ENCODE data around the gene C6orf47.
A peak's percentile ranks its signal among the peaks of the same experiment; 100 is the strongest.

The C6orf47 gene

DNA sequence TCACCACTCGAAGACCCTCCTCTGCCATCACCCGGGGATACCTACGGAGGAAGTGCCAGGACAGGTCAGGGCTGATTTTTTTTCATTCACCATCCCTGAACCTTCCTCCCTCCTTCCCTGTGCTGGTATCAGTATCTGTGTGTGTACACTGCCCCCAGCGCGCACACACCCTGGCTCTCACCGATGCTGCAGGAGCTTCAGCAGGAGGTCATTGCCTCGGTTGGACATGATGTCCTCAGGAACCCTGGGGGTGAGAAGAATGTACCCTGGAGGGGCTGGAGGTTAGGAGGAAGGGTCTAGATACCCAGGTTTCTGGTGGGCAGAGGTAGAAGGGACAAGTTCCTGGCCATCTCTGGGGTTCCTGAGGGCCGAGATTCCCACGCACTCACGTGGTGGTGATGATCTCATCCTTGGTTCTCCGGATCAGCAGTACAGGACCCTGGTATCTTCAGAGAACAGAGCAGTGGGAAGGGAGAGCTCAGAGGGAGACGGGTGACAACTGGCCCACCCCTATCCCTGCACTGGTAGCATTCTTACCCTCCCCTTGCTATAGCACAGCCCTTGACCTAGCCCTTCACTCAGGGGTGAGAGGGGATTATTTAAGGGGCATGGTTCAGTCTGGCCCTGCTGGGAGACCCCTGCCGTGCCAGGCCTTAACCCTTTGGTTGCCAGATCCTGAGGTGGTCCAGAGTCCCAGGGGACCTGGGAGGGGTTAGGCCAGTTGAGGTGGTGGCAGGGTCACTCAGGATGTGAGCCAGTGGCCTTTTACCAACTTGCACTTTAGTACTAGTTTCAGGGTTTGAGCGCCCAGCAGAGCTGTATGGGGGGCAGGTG is 27.5 kb upstream of the C6orf47 start:
- no peak for DNase-seq (ENCODE audit: low read depth in 2 of 2, low spot score in 1 of 2)

DNA sequence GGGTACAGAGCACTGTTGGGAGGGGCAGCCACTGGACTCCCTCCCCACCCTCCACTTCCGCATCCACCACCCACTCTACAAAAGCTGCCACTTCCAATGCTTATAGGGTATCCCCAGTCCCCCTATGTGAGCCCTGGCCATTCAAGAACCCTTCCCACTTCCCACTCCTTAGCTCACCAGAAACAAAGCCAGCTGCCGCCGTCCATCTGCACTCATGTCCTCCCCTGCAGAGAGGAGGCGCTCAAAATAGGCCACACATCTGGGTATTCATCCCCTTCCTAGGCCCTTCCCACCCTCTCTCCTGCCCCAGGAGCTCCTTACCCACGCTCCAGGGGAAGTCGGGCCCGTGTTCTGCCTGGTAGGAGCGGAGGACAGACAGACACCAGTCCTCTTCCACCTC is 26.7 kb upstream of the C6orf47 start:
- no peak for DNase-seq (ENCODE audit: low read depth in 2 of 2, low spot score in 1 of 2)

DNA sequence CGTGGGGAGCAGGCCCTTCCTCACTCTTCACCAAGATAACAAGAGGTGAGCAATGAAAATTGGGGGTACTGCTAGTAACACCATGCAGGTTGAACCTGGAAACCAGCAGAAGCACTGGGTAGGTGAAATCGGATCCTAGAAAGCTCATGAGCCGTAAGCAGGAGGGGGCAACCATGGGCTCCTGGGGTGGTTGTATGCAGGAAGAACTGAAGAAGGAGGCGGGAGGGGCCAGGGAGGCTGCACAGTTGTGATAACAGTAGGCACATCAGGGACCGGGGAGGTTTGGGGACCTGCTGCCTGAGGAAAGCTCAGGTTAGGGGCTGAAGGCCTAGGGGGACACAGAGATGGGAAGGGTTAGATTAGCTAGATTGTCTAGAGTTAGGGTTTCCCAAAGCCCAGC is 25.9 kb upstream of the C6orf47 start:
- DNase-seq (ENCODE audit: low read depth in 2 of 2, low spot score in 1 of 2): no peak

DNA sequence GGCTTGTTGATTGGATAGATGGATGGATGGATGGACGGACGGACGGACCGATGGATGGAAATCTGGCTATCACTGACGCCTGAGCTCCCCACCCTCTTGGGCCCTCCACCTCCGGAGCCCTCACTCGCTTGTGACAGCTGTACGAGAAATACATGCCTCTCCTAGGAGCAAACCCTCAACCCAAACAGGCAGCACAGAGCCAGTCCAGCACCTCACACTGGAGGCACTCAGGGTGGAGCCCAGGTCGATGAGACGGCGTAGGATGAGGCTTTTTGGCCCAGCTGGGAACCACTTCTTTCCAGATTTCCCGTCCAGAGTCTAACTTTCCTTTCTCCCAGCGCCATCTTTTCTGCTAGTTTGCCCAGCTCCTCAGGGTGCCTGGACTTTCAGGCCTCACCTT is 23.0 kb upstream of the C6orf47 start:
- no peak for DNase-seq (ENCODE audit: low read depth in 2 of 2, low spot score in 1 of 2)

DNA sequence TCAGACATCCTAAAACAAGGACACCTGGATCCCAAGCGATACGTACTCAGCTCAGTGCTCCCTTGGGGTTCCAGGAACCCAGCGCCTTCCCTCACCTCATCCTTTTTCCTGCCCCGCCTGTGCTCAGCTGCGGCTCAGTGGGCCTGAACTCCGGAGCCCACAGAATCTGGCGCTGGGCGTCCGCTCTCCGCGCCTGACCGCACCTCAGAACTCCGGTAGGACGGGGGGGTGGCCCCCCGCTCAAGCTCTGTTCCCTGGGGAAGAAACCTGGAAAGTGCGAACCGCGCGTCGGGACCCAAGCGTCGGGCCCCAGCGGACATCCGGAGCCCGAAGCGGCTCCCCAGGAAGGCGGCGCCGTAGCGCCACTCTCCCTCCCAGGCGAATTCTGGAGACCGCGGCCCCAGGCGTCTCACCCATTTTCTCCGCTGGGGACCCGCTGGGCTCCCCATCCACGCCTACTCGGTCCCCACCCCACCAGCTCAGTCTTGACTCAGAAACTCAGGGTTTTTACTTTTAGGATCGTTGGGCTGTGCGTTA is 20.6 kb upstream of the C6orf47 start:
- DNase-seq (ENCODE audit: low read depth in 2 of 2, low spot score in 1 of 2): no peak

DNA sequence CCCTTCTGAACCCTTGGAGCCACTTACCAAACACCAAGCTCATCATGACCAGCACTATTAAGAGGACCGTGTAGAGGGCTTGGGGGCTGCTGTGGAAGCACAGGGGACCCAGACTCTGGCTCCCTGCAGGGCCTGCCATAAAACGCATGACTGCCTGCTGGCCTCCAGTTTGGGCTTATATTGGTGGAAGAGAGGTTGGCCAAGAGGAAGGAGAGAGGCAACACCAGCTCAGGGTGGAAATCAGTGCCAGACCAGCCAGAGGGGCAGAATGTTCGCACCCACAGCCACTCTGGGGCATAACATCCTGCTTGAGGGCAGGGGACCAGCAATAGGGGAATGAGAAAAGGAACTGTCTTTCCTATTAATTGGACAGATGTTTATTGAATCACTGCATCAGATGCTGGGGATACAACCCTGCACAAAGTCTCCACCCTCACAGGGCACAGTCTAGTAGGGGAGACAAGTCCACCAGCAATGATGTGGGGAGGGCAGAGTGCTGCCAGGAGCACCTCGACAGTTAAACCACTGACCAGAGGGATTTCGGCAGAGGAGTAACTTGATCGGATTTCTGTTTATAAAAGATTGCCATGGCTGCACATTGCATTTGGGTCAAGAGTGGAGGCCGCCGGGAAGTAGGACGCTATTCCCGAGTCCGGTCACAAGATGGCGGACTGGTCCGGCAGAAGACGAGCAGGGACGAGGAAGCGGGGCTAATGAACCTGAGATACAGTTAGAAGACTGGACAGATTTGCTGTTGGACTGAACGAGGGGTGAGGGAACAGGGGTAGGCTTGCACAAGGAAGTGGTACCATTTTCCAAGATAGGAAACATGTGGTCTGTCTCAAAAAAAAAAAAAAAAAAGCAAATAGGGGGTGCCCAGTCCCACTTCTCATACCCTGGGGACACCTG is 19.9 kb upstream of the C6orf47 start, which contains the start of gene LY6G5C:
Gene LY6G5C (minus strand): TSS at position 842 of the 909 bp plus-strand sequence. CDS start 694 bp downstream, at position 148.
- DNase-seq (ENCODE audit: low read depth in 2 of 2, low spot score in 1 of 2): peak in 1 of 2 donors; percentile 45

DNA sequence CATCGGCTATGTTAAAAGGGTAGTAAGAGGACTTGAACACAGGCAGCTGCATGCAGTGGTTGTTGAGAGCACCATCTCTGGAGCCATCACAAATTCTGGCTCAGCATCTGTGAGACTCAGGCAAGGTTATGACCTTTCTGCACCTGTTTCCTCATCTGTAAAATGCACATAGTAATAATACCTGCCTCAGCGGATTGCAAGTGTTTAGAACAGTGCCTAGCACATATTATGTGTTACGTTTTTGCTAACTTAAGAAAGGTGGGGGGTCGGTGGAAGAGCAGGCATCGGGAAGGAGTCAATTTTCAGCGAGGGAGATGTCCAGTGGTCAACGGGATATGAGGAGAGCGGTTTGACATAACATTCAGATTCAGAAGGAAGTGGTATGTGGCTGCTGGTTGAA is 17.4 kb upstream of the C6orf47 start:
- no peak for DNase-seq (ENCODE audit: low read depth in 2 of 2, low spot score in 1 of 2)

DNA sequence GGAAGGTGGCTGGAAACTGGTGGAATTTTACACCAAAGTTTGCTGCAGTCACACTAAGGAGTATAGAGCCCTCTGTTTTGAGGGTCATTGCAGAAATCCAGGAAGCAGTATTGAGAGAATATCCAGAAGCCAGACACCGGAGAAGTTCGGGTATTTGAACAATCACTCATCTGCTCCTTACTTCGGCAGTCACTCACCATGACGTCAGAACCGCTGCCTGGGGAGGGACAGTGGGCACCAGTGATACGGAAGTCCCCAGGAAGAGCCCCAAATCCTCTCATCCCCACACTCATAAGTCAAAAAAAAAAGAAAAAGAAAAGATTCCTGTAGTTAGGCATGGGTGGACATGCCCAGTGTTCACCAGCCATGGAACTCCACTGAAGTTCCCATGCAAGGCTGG is 16.3 kb upstream of the C6orf47 start:
- no peak for DNase-seq (ENCODE audit: low read depth in 2 of 2, low spot score in 1 of 2)

DNA sequence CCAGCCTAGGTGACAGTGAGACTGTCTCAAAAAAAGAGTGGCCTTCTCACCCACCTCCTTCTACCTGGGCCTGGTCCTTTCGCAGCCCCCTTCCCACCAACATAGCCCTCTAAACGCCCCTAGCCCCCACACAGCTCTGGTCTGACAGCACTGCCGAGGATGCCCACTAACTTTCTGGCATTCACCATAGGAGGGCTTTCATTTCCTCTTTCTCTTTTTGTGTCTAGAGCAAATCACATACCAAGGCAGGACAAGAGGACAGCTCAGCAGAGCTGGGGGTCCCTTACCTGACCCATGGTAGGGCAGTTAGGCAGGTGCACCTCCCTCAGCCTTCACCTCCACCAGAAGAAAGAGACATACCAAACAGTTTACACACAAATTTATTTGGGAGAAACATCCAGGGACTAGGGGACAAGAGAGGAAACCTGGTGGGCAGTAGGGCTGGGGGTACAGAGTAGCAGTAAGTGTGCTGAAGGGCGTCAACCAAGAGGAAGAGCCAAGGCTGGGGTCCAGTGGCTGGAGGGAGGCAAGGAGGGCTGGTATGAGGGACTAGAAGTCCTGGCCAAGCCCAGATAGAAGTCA is 15.8 kb upstream of the C6orf47 start:
- DNase-seq (ENCODE audit: low read depth in 2 of 2, low spot score in 1 of 2): no peak

DNA sequence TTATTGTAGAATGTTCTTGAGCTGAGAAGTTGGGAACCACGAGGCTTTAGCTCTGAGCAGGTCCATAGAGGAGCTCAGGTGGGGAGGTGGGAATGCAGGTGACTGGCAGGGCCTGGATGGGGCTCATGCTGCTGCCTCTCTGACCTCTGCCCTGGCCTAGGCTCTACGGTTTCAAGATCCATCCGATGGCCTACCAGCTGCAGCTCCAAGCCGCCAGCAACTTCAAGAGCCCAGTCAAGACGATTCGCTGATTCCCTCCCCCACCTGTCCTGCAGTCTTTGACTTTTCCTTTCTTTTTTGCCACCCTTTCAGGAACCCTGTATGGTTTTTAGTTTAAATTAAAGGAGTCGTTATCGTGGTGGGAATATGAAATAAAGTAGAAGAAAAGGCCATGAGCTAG is 9.1 kb upstream of the C6orf47 start, which contains the start of gene LY6G5B:
Gene LY6G5B (plus strand): TSS at position 301 of the 400 bp plus-strand sequence. CDS start 975 bp downstream, outside the sequence.
- no peak for DNase-seq (ENCODE audit: low read depth in 2 of 2, low spot score in 1 of 2)

DNA sequence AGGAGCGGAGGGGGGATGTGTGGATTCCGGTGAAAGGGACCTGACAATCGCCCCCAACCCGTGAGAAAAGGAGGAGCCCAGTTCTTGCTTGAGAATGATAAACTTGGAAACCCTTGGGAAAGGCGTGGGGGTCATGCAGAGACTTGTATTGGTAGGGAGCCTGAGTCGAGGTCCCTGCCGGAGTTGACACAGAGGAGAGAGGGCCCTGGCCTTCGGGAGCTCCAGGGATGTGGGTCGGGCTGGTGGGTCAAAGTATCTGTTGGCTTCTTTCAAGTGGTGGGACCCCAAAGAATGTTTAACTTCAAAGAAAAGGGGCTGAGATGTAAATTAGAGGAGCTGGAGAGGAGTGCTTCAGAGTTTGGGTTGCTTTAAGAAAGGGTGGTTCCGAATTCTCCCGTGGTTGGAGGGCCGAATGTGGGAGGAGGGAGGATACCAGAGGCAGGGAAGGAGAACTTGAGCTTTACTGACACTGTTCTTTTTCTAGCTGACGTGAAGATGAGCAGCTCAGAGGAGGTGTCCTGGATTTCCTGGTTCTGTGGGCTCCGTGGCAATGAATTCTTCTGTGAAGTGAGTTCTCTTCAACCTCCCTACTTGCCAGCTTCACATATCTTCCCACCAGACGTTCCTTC is 5.9 kb upstream of the C6orf47 start:
- no peak for DNase-seq (ENCODE audit: low read depth in 2 of 2, low spot score in 1 of 2)

DNA sequence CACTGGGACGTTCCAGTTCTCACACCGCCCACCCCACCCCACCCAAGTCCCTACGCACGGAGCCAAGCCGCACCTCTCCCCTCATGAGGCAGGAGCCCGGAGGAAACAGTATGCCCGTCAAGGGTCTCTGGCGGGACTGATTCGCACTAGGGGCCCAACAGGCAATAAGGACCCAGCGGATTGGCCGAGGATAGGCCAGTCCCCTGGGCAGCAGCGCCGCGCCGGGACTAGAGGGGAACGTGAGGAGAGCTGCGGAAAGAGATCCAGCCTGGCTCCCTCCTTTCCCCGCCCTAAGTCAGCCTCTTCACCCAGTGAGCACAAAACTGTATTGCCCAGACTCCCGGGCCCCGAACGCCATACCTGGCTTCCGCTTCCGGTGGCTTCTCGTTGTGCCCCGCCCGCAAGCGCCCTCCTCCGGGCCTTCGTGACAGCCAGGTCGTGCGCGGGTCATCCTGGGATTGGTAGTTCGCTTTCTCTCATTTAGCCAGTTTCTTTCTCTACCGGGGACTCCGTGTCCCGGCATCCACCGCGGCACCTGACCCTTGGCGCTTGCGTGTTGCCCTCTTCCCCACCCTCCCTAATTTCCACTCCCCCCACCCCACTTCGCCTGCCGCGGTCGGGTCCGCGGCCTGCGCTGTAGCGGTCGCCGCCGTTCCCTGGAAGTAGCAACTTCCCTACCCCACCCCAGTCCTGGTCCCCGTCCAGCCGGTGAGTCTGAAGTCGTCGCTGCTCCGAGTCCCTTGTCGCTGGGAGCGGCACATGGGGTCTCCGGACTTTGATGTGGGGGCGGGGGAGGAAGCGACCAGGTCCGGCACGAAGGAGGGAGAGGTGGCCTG is 5.1 kb upstream of the C6orf47 start, which contains the start of gene CSNK2B:
Gene CSNK2B (plus strand): TSS at position 580 of the 836 bp plus-strand sequence. CDS start 752 bp downstream, outside the sequence.
- DNase-seq (ENCODE audit: low read depth in 2 of 2, low spot score in 1 of 2): peak; percentile 93 to 97

DNA sequence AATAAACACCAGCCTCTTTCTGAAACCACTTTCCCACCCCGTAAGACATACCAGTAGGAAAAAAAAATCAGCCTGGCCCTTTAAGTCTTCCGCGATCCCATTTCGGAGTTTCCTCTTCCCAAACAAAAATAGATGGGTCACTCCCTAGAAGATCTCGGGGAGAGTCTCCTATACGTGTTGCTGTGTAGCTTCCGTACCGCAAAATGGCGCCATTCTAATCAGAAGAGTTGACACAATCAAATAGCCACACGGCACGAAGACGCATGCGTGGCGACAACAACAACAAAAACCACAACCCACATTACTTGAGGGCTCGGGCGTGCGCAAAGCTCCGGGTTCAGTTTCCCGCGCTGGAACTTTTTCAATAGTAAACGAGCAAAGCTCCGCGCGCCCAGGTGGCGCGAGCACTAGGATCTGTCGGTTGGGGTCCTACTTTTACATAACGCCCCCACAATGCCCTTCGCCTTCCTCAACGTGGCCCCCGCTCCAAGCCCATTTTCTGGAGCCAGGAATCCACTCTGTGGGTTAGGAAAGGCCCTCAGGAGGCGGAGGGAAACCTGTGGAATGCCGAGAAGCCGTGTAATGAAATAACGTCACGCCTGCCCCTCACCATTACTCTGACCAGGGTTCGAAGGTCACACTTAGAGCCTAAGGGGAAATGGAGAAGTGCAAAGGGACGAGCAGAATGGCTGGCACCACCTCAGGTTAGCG is 4.4 kb upstream of the C6orf47 start, which contains the start of gene GPANK1:
Gene GPANK1 (minus strand): TSS at position 208 of the 711 bp plus-strand sequence. CDS start 519 bp downstream, outside the sequence.
- DNase-seq (ENCODE audit: low read depth in 2 of 2, low spot score in 1 of 2): peak; percentile 68 to 82

DNA sequence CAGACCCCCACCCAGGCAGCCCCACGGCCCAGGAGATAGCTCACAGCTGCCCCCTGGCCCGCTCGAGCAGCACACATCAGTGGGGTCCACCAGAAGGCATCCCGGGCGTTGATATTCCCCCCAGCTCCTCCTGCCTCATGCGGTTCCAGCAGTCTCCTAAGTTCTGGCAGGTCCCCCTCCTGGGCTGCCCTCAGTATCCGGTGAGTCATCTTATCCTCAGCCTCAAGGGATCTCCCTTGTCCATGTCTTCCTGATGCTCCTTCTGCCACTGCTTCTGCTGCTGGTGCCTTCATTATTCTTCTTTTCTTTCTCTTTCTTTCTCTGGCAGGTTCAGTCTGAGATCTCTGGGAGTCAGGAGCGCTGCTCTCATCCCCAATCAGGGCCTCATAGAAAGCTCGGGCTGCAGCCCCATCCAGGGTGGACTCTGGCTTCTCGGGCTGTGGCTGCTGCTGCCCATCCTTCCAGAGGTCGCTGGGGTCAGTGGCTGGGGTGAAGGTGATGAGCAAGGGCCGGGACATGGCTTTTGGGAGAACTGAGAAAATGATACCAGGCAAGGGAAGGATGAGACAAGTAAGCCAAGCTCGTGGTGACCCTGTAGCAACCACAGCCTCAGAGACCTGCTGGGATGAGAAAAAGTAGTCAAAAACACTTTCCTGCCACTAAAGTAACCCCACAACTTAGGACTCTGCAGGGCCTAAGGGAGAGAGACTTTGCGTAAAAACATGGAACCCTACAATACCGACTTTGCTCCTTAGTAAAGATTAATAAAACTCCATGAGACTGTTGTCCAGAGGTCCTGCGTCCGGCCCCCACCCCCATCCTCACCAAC is 3.6 kb upstream of the C6orf47 start:
- no peak for DNase-seq (ENCODE audit: low read depth in 2 of 2, low spot score in 1 of 2)

DNA sequence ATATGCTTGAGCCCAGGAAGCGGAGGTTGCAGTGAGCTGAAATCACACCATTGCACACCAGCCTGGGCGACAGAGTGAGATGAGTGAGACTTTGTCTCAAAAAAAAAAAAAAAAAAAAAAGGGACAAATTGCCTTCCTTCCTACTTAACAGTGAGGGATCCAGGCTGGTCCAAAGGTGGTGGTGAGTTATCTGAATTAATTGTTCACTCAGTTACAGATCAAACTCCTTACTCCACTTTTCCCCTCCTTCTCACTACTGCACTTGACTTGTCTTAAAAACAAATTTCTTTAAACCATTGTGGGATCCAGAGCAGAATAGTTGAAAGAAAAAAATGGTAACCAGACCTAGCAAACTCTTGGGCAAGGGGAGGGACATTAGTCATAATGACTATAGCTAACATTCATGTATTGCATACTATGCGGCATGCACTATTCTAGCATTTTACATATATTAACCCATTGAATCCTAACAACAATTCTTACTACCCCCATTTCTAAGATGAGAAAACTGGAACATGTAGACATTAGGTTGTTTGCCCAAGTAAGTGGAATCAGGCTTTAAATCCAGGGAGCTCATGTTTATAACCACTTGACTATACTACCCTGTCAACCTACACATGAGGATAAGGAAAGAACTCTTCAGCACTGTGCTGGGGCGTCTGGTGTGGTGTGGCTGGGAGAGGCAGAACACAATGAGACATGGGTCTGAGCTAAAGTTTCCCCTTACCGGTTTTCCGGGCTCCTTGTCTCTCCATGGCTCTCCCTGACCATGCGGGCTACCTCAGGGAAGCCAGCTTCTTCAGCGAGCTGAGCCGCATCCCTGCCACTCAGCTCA is 2.8 kb upstream of the C6orf47 start:
- no peak for DNase-seq (ENCODE audit: low read depth in 2 of 2, low spot score in 1 of 2)

DNA sequence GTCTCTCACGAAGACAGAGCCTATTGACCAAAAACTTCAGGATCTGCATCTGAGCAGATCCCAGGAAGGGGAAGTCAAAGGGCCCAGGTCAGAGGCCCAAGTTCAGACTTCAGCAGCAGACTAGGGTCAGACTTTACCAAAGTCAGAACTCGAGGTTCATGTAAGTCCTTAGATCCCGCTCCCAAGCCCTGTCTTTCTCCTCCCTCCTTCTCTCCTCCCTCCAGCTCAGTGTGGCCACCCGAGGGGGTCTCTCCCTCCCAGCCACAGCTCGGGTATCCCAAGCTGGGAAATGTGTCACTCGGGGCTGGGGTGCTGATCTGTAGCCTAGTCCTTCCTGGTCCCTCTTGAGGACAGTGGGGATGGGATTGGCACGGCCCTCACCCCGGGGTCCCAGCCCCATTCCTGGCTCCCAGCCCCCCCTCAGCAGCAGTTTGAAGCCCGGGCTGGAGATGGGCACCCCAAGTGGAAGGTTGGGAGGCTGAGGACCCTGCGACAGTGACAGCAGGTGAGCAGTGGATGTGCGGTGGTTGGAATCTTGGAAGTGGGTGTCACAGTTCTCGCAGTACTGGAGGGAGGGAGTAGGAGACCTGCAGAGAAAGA is 1.6 kb upstream of the C6orf47 start:
- no peak for DNase-seq (ENCODE audit: low read depth in 2 of 2, low spot score in 1 of 2)
